ENCODE results near the gene PDAP1. TPM values are rescaled to one million over a fixed set of nuclear protein-coding genes. Genes with fewer than 3 reads are reported as not detected.
A peak's percentile ranks its signal among the peaks of the same experiment; 100 is the strongest.

The PDAP1 gene
- total RNA-seq, 1 experiment from 2014 or later: 150 TPM

- Histone ChIP-seq H2AFZ (ENCODE audit: low read length) (no peak overlapping the region), H3K9me3 (ENCODE audit: control insufficient read depth, low read depth, low read length) (no peaks in the 10 kb centered on the region), H3K4me2 (ENCODE audit: insufficient read depth, insufficient read length, low read length) (no peak overlapping the region), H2BK12ac (ENCODE audit: insufficient read length, low read depth, low read length) (no peak overlapping the region), H2BK20ac (ENCODE audit: low read depth, low read length, poor library complexity, severe bottlenecking) (no peak overlapping the region), H3K4ac (ENCODE audit: low read depth, low read length) (no peak overlapping the region), H3K79me1 (ENCODE audit: insufficient read depth, low read depth, low read length, poor library complexity, severe bottlenecking) (no peaks in the 10 kb centered on the region), H4K20me1 (ENCODE audit: control insufficient read depth, insufficient read depth, insufficient read length) (no peaks in the 10 kb centered on the region), H3K27me3 (ENCODE audit: insufficient read depth, low read length) (no peaks in the 10 kb centered on the region), H4K8ac (replicated peaks; ENCODE audit: insufficient read length, low read depth, low read length) (no peak overlapping the region), H2AK5ac (ENCODE audit: insufficient read length, low read length) (no peak overlapping the region), H3K18ac (ENCODE audit: insufficient read length, low read depth, low read length) (no peak overlapping the region), H2BK5ac (ENCODE audit: insufficient read length, low read length) (no peak overlapping the region), H2BK15ac (ENCODE audit: low read depth, low read length) (no peak overlapping the region), H3K23me2 (ENCODE audit: insufficient read length, low read depth, low read length, poor library complexity, severe bottlenecking) (peaks cover 13% of the 10 kb centered on the region), H3T11ph (ENCODE audit: low read length) (no peak overlapping the region), H4K91ac (ENCODE audit: insufficient read length, low read depth, low read length) (no peak overlapping the region), H4K5ac (ENCODE audit: insufficient read length, low read depth, low read length) (no peak overlapping the region), H3K4me1 (ENCODE audit: insufficient read depth, low read length) (peaks cover 2% of the 10 kb centered on the region; the same call in 1 of the 2 replicates), H3K14ac (ENCODE audit: insufficient read depth, low read length) (no peak overlapping the region), H3K9ac (ENCODE audit: extremely low read depth, insufficient read length, low read length) (no peak overlapping the region), H3K23ac (ENCODE audit: insufficient read length, low read depth, low read length) (no peak overlapping the region), H3K56ac (ENCODE audit: insufficient read length, low read depth, low read length) (no peak overlapping the region), H2BK120ac (ENCODE audit: low read depth, low read length, poor library complexity, severe bottlenecking) (no peak overlapping the region), H3K27ac (ENCODE audit: insufficient read length, low read depth, low read length) (no peak overlapping the region), H3K79me2 (ENCODE audit: insufficient read depth, low read length) (no peaks in the 10 kb centered on the region)
- WGBS (ENCODE audit: extremely low coverage, insufficient read length, low lambda C conversion rate): no CpG with 5 or more reads among the region's 23 CpGs
- no peak for DNase-seq
- Mint-ChIP-seq H3K36me3 (ENCODE audit: insufficient read depth in 1 of 3, low read depth in 3 of 3) (peaks cover 16 to 73% (median 35%) of the 10 kb centered on the region in 3 experiments), H3K4me3 (peak overlapping the region; percentile 44 to 83; a peak in 2 of 5 replicates), H3K4me1 (peaks cover 13 to 14% of the 10 kb centered on the region in 2 experiments), H3K9me3 (no peaks in the 10 kb centered on the region; a peak in 1 of 5 replicates), H3K27ac (no peak overlapping the region), H3K27me3 (ENCODE audit: low read depth) (peaks cover 1% of the 10 kb centered on the region; the same call in 1 of the 2 replicates)
- no peak for TF ChIP-seq CTCF (conservative IDR thresholded peaks at IDR 0.05)
Measured at GRCh38 chr7:99390941-99391602, 17.3 kb downstream of the PDAP1 start.

Data from H9 (cell line).